K562 (cell line): ENCODE data around the gene USP2. TPM values are rescaled to one million over a fixed set of nuclear protein-coding genes. Genes with fewer than 3 reads are reported as not detected.
A peak's percentile ranks its signal among the peaks of the same experiment; 100 is the strongest.

Experiments
- CC2D1A ChIP-seq: fragments of 450-650 bp; IDR thresholded peaks from 2 replicates; pipeline ENCODE4 v1.6.1; 2017; ENCODE audit warnings: mild to moderate bottlenecking
- CSDE1 ChIP-seq, 2 experiments: fragments of 450-650 bp; IDR thresholded peaks; 2 replicates each; pipeline ENCODE4 v1.6.1; 2016; ENCODE audit warnings: mild to moderate bottlenecking in 1 of 2
- ELF2 ChIP-seq: fragments of 250-450 bp; sonication (Bioruptor Pico); IDR thresholded peaks from 2 replicates; pipeline ENCODE4 v1.5.0; 2021; ENCODE audit warnings: mild to moderate bottlenecking
- ERF ChIP-seq: fragments of 450-650 bp; formaldehyde crosslinking; IDR thresholded peaks from 2 replicates; pipeline ENCODE4 v1.4.0; 2020; ENCODE audit warnings: mild to moderate bottlenecking, mixed read lengths
- GTF2E2 ChIP-seq: fragments of 200-800 bp; sonication (Bioruptor generic); IDR thresholded peaks from 2 replicates; pipeline ENCODE4 v1.6.1; 2016; ENCODE audit warnings: missing genetic modification characterization, missing compliant biosample characterization
- ILK ChIP-seq: fragments of 450-650 bp; IDR thresholded peaks from 2 replicates; pipeline ENCODE4 v1.6.1; 2016; ENCODE audit warnings: missing genetic modification characterization, low read depth, mild to moderate bottlenecking, missing compliant biosample characterization, moderate library complexity, borderline replicate concordance
- JUN ChIP-seq, 2 experiments: sonication (generic) in 1 of 2; formaldehyde crosslinking in 1 of 2; IDR thresholded peaks; 2 replicates each; pipeline versions ENCODE4 v1.6.1 to v1.8.0; 2012 to 2022; ENCODE audit warnings: borderline replicate concordance in 2 of 2, mild to moderate bottlenecking in 2 of 2, improper control_type of control experiment in 1 of 2, low read depth in 1 of 2, low read length in 1 of 2, missing genetic modification reagents in 1 of 2
- NEUROD1 ChIP-seq: fragments of 150-350 bp; IDR thresholded peaks from 2 replicates; pipeline ENCODE4 v1.6.1; 2014; ENCODE audit warnings: borderline replicate concordance, low read length, low read depth; ENCODE audit not compliant: partially characterized antibody
- PHB ChIP-seq: fragments of 250-450 bp; sonication (Bioruptor Pico); IDR thresholded peaks from 2 replicates; pipeline ENCODE4 v1.5.0; 2021
- PKNOX1 ChIP-seq: fragments of 450-650 bp; IDR thresholded peaks from 2 replicates; pipeline ENCODE4 v1.6.1; 2016
- POLR2A ChIP-seq: fragments of 450-650 bp; conservative IDR thresholded peaks from 2 replicates; pipeline ENCODE4 v1.6.1; 2016
- RFX1 ChIP-seq: fragments of 450-650 bp; IDR thresholded peaks from 2 replicates; pipeline ENCODE4 v1.6.1; 2016; ENCODE audit warnings: mild to moderate bottlenecking, moderate library complexity
- SMAD2 ChIP-seq: fragments of 150-350 bp; IDR thresholded peaks from 2 replicates; pipeline ENCODE4 v1.6.1; 2014; ENCODE audit warnings: low read depth, mild to moderate bottlenecking, low read length
- SMARCC2 ChIP-seq: fragments of 450-650 bp; IDR thresholded peaks from 2 replicates; pipeline ENCODE4 v1.6.1; 2017; ENCODE audit warnings: antibody characterized with exemption, moderate library complexity, mild to moderate bottlenecking, low read depth
- TAL1 ChIP-seq: fragments of 450-650 bp; IDR thresholded peaks from 2 replicates; pipeline ENCODE4 v1.6.1; 2016; ENCODE audit warnings: mild to moderate bottlenecking
- TCF3 ChIP-seq: sonication (generic); formaldehyde crosslinking; IDR thresholded peaks from 2 replicates; pipeline ENCODE4 v1.4.0; 2020; ENCODE audit warnings: mild to moderate bottlenecking, missing genetic modification reagents
- THRAP3 ChIP-seq: fragments of 450-650 bp; IDR thresholded peaks from 2 replicates; pipeline ENCODE4 v1.6.1; 2016; ENCODE audit warnings: mild to moderate bottlenecking, inconsistent platforms, borderline replicate concordance
- YY1 ChIP-seq, 3 experiments: IDR thresholded peaks; 2 replicates each; pipeline ENCODE4 v1.6.1; 2011; ENCODE audit warnings: low read length in 2 of 3, mild to moderate bottlenecking in 2 of 3, moderate library complexity in 2 of 3, borderline replicate concordance in 1 of 3, control low read depth in 1 of 3, low read depth in 1 of 3; ENCODE audit not compliant: insufficient read depth in 3 of 3, insufficient replicate concordance in 2 of 3, control insufficient read depth in 1 of 3, insufficient read length in 1 of 3; ENCODE audit errors: extremely low read depth in 1 of 3
- ZBTB17 ChIP-seq: fragments of 450-650 bp; formaldehyde crosslinking; IDR thresholded peaks from 2 replicates; pipeline ENCODE4 v1.4.0; 2020; ENCODE audit warnings: mild to moderate bottlenecking
- ZFP36 ChIP-seq: fragments of 150-350 bp; IDR thresholded peaks from 2 replicates; pipeline ENCODE4 v1.6.1; 2018; ENCODE audit warnings: low read length, low read depth; ENCODE audit not compliant: partially characterized antibody
- ZFX ChIP-seq: sonication (generic); formaldehyde crosslinking; IDR thresholded peaks from 2 replicates; pipeline ENCODE4 v1.8.0; 2022; ENCODE audit warnings: mild to moderate bottlenecking, missing genetic modification reagents, moderate library complexity
- ZNF143 ChIP-seq: sonication (generic); formaldehyde crosslinking; IDR thresholded peaks from 2 replicates; pipeline ENCODE4 v1.9.0; 2022; ENCODE audit warnings: mild to moderate bottlenecking, missing genetic modification reagents
- ZNF224 ChIP-seq: sonication (generic); formaldehyde crosslinking; IDR thresholded peaks from 2 replicates; pipeline ENCODE4 v1.8.0; 2022; ENCODE audit warnings: mild to moderate bottlenecking, missing genetic modification reagents
- ZNF24 ChIP-seq: fragments of 450-650 bp; IDR thresholded peaks from 2 replicates; pipeline ENCODE4 v1.6.1; 2016
- ZNF311 ChIP-seq: fragments of 250-450 bp; sonication (Bioruptor Pico); IDR thresholded peaks from 2 replicates; pipeline ENCODE4 v1.4.0; 2020; ENCODE audit warnings: mild to moderate bottlenecking, moderate library complexity
- ZNF384 ChIP-seq: IDR thresholded peaks from 2 replicates; pipeline ENCODE4 v1.6.1; 2012; ENCODE audit warnings: low read depth, low read length, improper control_type of control experiment
- polyA plus RNA-seq, 8 experiments: library from polyadenylated mRNA; depleted of rRNA in 4 of 8; stranded (reverse) in 5 of 8; unstranded in 3 of 8; fragments of >200 nt; fragmentation: Nextera tagmentation in 2 of 8; fragmentation: Illumina TruSeq in 1 of 8; extraction: Ambion mirVana in 2 of 8; extraction: Trizol in 1 of 8; gene quantifications; 2 replicates each; pipeline versions ENCODE4 v1.2.1 to v1.2.3, GENCODE V29; 2011 to 2014; ENCODE audit warnings: inconsistent platforms in 1 of 8, missing spikeins in 1 of 8
- total RNA-seq, 7 experiments: library from RNA; depleted of rRNA in 6 of 7; stranded (reverse); fragments of >200 nt in 6 of 7; fragmentation: Illumina TruSeq in 2 of 7; extraction: Trizol in 2 of 7; gene quantifications; 2 replicates each; pipeline versions ENCODE4 v1.2.1 to v1.2.3, GENCODE V29; 2011 to 2021; ENCODE audit warnings: low replicate concordance in 1 of 7
- TF ChIP-seq, protein P1 (sequence below), 2 experiments: IDR thresholded peaks; 2 replicates each; pipeline ENCODE4 v1.6.1; 2012; ENCODE audit warnings: improper control_type of control experiment in 2 of 2, low read depth in 2 of 2, low read length in 2 of 2, borderline replicate concordance in 1 of 2

Gene USP2
- total and polyA plus RNA-seq, 9 of the 15 experiments (the other 6 are each of a cell fraction or from before 2014, with no cell fraction given): 2.8 to 16.9 (median 3.9) TPM

DNA sequence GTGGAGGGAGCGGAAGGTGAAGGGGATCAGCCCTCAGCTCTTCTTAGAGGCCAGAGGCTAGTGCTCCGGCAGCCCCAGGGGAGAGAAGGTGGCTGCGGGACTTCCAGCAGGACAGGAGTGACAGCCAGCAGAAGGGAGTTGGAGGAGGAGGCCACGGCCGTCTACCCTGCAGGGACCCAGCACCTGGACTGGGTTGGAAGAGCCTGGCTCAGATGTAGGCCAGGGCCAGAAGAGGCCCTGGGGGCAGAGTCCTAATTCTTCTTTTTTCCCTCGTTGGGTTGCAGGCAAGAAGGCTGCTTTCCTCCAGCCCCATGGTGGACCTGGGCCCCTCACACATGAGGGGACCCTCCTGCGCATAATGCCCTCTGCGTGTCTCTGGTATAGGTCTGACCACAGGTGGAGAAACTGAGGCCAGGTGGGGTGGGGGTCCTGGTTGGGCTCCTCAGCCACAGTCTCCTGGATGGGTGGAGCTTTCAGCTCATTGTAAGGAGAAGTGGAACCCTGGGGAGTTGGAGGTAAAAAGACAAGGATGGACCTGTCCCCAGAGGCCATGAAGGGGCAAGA is 62.3 kb downstream of the USP2 start (continued):
- TF ChIP-seq ZNF311 (CRISPR knock-in tag): 0 out of 2 replicates have a peak, but pooled peaks have one; percentile 51
- TF ChIP-seq JUN (IDR thresholded peaks at IDR 0.05; ENCODE audit: borderline replicate concordance, low read depth, low read length): no peak
- 0 out of 2 replicates have a peak, but pooled peaks have one; percentile 58 for TF ChIP-seq JUN (CRISPR knock-in tag; IDR thresholded peaks at IDR 0.05; ENCODE audit: borderline replicate concordance)
- TF ChIP-seq ZNF224 (CRISPR knock-in tag): no peak
- 0 out of 2 replicates have a peak, but pooled peaks have one; percentile 29 for TF ChIP-seq PHB (CRISPR knock-in tag)
- TF ChIP-seq, protein P1, sequence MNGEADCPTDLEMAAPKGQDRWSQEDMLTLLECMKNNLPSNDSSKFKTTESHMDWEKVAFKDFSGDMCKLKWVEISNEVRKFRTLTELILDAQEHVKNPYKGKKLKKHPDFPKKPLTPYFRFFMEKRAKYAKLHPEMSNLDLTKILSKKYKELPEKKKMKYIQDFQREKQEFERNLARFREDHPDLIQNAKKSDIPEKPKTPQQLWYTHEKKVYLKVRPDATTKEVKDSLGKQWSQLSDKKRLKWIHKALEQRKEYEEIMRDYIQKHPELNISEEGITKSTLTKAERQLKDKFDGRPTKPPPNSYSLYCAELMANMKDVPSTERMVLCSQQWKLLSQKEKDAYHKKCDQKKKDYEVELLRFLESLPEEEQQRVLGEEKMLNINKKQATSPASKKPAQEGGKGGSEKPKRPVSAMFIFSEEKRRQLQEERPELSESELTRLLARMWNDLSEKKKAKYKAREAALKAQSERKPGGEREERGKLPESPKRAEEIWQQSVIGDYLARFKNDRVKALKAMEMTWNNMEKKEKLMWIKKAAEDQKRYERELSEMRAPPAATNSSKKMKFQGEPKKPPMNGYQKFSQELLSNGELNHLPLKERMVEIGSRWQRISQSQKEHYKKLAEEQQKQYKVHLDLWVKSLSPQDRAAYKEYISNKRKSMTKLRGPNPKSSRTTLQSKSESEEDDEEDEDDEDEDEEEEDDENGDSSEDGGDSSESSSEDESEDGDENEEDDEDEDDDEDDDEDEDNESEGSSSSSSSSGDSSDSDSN (IDR thresholded peaks at IDR 0.05; ENCODE audit: borderline replicate concordance in 1 of 2, low read depth in 2 of 2, low read length in 2 of 2): 0 out of 4 replicates have a peak, but pooled peaks of 1 of the 2 experiments have one; percentile 10
- TF ChIP-seq TCF3 (CRISPR knock-in tag): no peak
- TF ChIP-seq ELF2 (CRISPR knock-in tag): 0 out of 2 replicates have a peak, but pooled peaks have one; percentile 33
- TF ChIP-seq PKNOX1: peak; percentile 29; the same call in 1 of the 2 replicates
- no peak for TF ChIP-seq NEUROD1
- TF ChIP-seq YY1 (IDR thresholded peaks at IDR 0.05; ENCODE audit: borderline replicate concordance in 1 of 3, control insufficient read depth in 1 of 3, extremely low read depth in 1 of 3, insufficient read depth in 3 of 3, insufficient read length in 1 of 3, insufficient replicate concordance in 2 of 3, low read depth in 1 of 3, low read length in 2 of 3): peak in 1 of 3 experiments; percentile 3
- no peak for TF ChIP-seq SMAD2
- TF ChIP-seq CC2D1A: 0 out of 2 replicates have a peak, but pooled peaks have one; percentile 5
- TF ChIP-seq ZNF24: no peak
- TF ChIP-seq POLR2A: peak; percentile 30; the same call in 1 of the 2 replicates
- no peak for TF ChIP-seq RFX1
- TF ChIP-seq ILK (tag): no peak
- no peak for TF ChIP-seq THRAP3
- TF ChIP-seq ZBTB17 (CRISPR knock-in tag): peak; percentile 39; the same call in 1 of the 2 replicates
- TF ChIP-seq SMARCC2: no peak
- TF ChIP-seq ZNF143 (CRISPR knock-in tag): 0 out of 2 replicates have a peak, but pooled peaks have one; percentile 22
- no peak; a peak in 1 of 4 replicates for TF ChIP-seq CSDE1 (IDR thresholded peaks at IDR 0.05)
- no peak for TF ChIP-seq ZNF384
- no peak for TF ChIP-seq TAL1
- TF ChIP-seq ZFP36: no peak
- peak; percentile 46; the same call in 1 of the 2 replicates for TF ChIP-seq ERF (CRISPR knock-in tag)
- peak; percentile 31; the same call in 1 of the 2 replicates for TF ChIP-seq GTF2E2
- peak; percentile 75 for TF ChIP-seq ZFX (CRISPR knock-in tag)
